Measurements from ENCODE around the gene NCK1. TPM values are rescaled to one million over a fixed set of nuclear protein-coding genes. Genes with fewer than 3 reads are reported as not detected.

NCK1 gene
- 9.0 and 11.4 TPM in 2 replicates for total RNA-seq

GRCh38 chr3:136861890-136862616 is at the start of gene NCK1:
Gene NCK1 (plus strand): TSS chr3:136862208. CDS start chr3:136928002, 65,794 bp downstream.

GRCh38 chr3:136818769-136819391 is 43.1 kb upstream of the NCK1 start, which contains the start of gene SLC35G2:
Gene SLC35G2 (plus strand): TSS chr3:136819126. CDS start chr3:136854461, 35,335 bp downstream.

GRCh38 chr3:136957751-136958288 is 95.8 kb downstream of the NCK1 start, which contains the start of gene IL20RB:
Gene IL20RB (plus strand): TSS chr3:136957983. CDS start chr3:136958114, 131 bp downstream.

Other genes with a start within 250 kb of the NCK1 start
- 9.5 and 14.2 TPM in 2 replicates for gene STAG1, start 109.8 kb upstream of the NCK1 start, total RNA-seq
- gene SLC35G2, start 43.1 kb upstream of the NCK1 start, total RNA-seq = 2.8 and 5.2 TPM in 2 replicates
- 0.33 and 0.63 TPM in 2 replicates for gene IL20RB, start 95.8 kb downstream of the NCK1 start, total RNA-seq

All from mesangial cell (primary cell).